HG02678 (cell line): ENCODE measurements around the gene GRB10.
"Not testable (repeated sequence)": the region's sequence is repeated elsewhere in the genome, so short reads cannot be mapped to it uniquely, and the experiment has no call there.

Experiments used
- ATAC-seq: cut with Tn5 transposase; IDR thresholded peaks from one replicate; pipeline ENCODE4 v1.9.1; 2021; ENCODE audit warnings: mild to moderate bottlenecking, moderate library complexity; ENCODE audit not compliant: unreplicated experiment

GRB10 gene

DNA sequence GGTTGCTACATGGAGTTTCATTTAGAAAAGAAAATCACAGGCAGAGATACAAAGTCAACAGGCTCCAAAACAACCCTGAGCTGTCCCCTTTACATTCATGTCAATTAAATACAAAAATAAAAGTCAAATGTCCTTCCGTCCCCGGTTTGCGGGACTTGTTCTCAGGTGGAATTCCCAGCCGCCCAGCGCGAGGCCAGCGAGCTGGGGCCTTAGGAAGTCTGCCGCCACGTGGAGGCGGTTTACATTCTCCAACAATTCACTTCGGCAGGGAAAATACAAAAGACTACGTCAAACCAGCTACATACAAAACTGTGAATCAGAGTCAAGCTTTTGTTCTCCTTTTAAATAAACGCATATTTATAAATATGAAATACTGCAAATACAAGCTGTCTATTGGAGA lies 192.2 kb downstream of the GRB10 start:
- ATAC-seq = no peak

DNA sequence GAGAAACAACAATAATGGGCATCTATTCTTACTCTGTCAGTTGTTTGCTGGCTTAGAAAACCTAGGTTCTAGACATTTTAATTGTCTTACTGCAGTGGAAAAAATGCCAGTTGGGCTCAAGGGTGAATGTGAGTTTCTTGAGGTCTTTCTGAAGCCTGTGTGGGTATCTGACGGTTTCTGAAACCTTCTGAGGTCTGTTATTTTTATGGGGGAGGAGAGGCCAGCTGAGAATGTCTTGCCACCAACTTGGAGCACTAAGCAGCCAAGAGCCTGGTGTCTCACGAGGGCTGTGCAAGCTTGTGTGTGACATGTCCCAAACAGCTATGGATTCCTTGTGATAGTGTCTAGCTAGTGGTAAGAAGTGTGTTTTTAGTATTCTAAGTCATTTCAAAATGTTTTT lies 193.3 kb downstream of the GRB10 start:
- ATAC-seq = no peak

DNA sequence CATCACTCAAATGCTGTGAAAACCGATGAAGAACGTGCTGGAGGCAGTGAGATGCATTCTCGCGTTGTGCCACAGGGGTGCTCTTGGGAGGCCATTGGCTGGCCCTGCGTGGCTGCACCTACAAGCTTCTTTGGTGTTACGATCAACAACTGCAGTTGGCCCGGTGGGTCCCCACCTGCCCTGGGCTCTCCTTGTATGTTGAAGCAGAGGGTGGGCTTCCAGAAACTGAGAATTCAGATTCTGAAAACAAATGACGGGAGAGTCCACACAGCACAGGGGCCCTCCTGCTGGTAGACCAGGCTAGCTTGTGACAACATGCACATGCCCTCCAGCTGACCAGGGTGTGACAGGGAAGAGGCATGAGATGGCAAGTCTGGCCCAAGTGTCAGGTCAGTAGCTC lies 193.8 kb downstream of the GRB10 start:
- no peak for ATAC-seq

DNA sequence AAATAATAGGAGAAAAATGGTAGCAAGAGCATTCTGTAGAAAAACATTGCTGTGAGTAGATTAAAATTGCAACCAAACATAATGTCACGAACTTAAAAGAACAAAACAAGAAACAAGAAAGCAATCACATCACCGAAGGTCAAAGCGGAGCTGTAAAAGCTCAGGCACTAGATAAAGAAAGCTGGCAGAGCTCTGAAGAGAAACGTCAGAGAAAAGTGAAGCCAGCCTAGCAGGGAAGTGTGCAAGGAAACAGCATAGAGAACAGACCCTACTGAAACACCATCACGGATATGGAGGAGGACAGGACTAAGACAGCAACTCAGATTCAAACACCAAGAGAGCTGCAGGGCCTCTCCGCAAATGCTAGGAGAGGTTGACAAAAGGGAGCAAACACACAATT lies 195.0 kb downstream of the GRB10 start:
- no peak for ATAC-seq

- no peak for ATAC-seq
These were observed 197.8 kb downstream of the GRB10 start for GRCh38 chr7:50584793-50585408.

- no peak for ATAC-seq
These were observed 198.3 kb downstream of the GRB10 start for GRCh38 chr7:50584386-50584785.

- ATAC-seq = not testable (repeated sequence)
These were observed 199.4 kb downstream of the GRB10 start for GRCh38 chr7:50583295-50583694.

DNA sequence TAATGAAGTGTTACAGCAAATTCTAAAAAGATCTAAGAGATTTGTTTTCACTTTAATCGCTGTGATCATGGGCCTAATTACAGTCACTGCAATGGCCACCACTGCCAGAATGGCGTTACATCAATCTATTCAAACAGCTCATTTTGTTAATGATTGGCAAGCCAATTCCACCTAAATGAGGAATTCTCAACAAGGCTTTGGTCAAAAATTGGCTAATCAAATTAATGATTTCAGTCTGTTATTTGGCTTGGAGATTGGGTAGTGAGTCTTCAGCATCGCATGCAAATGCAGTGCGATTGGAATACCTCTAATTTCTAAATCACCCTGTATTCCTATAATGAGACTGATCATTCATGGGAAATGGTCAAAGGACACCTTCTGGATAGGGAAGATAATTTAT lies 200.4 kb downstream of the GRB10 start:
- ATAC-seq = not testable (repeated sequence)

DNA sequence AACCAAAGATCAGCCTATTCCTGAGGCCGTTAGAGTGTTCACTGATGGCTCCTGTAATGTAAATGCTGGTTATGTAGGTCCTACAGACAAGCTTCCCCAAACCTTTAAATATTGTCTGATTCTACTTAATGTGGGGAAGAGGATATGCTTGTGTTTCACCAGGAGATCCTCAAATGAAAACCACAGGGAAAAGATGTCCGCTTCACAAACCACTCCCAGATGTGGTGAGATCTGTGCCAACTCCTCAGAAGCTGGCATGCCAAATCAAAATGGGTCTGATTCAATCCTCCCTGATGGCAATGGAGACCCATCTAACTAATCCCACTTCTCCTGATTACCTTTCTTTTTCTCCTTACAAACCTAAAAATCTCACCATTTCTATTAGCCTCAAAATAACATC lies 202.0 kb downstream of the GRB10 start:
- not testable (repeated sequence) for ATAC-seq

GRCh38 chr7:50580057-50580456 lies 202.6 kb downstream of the GRB10 start:
- ATAC-seq = no peak

DNA sequence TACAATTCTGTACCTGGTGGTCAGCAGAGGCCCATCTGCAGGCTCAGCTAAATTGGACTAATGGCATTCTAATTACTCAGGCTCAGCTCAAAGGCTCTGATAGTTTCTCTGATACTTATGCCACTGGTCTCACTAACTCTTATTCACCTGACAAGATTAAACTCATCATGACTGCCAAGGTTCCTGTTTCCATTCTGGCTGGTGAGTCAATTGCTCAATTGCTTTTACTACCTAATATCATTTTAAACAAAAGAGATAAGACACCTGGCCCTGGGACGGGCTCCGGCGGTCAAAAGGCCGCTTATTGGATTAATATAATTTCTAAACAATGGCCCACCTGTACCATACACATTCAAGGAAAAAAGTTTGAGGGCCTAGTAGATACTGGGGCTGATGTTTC lies 204.6 kb downstream of the GRB10 start:
- not testable (repeated sequence) for ATAC-seq

- ATAC-seq = no peak
These were observed 205.1 kb downstream of the GRB10 start for GRCh38 chr7:50577569-50577968.

DNA sequence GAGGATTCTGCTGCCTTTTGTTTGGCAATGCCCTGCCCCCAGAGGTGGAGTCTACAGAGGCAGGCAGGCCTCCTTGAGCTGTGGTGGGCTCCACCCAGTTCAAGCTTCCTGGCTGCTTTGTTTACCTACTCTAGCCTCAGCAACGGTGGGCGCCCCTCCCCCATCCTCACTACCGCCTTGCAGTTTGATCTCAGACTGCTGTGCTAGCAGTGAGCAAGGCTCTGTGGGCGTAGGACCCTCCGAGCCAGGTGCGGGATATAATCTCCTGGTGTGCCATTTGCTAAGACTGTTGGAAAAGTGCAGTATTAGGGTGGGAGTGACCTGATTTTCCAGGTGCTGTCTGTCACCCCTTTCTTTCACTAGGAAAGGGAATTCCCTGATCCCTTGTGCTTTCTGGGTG lies 206.3 kb downstream of the GRB10 start:
- not testable (repeated sequence) for ATAC-seq

DNA sequence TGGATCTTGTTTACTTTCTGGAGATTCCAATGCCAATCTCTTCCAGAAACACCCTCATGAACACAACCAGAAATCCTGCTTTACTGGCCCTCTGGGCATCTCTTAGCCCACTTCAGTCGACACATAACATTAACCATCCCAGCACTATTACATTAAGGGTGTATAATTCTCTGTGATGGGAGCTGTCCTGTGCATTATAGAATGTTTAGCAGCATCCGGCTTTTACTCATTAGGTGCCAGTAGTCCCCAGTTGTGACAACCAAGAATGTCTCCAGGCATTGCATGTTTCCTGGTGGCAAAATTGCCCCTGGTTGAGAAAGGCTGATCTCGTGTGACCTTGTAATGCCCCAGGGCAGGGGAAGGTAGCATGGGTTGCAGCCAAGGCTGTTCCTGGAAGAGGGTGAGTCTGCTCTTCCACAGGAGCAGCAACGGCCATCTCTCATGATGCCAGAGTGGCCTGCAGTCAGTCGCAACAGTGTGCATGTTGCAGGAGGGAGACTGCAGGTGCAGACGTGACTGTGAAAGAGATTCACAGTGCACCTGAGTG lies 214.9 kb downstream of the GRB10 start:
- ATAC-seq = no peak

DNA sequence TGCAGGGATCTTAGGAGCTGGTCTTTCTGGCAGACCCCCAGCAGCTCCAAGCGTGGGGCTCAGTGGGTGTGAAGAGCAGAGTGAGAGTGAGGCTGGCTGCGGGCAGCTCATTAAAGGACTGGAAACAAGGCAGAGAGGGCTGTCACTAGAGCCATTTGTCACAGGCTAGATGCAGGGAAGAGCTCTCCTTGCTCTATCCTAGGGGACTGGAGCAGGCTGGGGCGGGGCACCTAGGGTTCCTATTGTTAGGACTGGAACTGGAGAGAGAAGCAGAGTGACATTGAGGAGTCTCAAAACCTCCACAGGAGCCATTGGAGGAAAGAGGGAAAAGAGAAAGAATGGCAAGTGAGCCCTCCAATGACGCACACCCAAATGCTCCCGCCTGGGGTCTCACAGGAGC lies 216.7 kb downstream of the GRB10 start:
- no peak for ATAC-seq

DNA sequence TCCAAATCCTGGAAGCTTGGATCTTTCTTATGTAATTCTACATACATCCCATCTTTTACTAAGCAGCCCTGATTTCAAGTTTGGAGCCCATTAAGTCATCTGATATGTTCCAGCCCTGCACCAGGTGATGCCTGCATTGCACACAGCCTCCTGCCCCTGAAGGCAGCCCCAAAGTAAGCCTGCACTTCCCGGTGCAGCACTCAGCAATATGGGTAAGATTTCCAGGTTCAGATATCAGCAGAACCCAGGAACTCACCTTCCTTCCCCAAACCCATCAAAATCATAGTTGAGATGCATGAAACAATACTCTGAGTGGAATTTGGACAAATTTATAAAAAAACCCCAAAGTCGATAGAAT lies 217.2 kb downstream of the GRB10 start:
- ATAC-seq = no peak

DNA sequence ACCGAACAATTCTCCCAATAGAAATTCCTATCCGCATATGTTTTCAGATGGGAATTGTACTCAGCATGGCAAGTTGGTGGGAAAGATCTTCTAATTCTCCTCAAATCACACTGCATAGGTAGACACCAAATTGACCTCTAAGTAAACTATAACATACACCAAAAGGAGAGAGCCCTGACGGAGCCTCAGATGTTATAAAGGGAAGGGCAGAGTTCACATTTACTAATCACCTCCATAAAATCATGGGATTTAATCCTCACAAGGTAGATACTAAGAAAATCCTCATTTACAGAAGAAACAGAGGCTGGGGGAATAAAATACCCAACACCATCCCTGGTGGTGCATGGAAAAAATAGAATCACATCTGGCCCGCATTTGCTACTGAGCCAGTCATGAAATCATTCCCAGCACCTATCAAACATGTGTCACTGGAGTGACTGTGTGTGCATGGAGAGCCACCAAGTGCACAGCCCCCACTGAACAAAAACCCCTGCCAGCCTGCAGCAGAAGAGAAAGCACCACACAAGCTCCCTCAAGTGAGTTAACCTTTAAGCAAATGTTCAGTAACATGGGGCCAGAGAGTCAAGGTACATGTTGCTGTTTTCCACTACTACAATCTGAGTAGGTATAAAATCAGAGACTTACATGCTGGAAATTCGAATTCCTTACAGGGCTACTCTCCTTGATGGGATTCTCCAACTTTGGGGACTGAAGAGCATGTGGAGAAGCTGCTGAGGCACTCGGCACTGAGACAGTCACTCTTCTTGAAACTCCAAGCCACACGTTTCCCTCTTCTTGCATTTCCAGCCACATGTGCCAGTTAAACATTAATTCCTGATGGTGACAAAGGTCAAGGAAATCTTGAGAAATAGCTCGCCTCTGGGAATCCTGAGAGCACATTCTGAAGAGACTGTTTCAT lies 217.8 kb downstream of the GRB10 start, which contains the start of gene DDC:
Gene DDC (minus strand): TSS at position 766 of the 919 bp plus-strand sequence. CDS start 21,320 bp downstream, outside the sequence.
- ATAC-seq = no peak

DNA sequence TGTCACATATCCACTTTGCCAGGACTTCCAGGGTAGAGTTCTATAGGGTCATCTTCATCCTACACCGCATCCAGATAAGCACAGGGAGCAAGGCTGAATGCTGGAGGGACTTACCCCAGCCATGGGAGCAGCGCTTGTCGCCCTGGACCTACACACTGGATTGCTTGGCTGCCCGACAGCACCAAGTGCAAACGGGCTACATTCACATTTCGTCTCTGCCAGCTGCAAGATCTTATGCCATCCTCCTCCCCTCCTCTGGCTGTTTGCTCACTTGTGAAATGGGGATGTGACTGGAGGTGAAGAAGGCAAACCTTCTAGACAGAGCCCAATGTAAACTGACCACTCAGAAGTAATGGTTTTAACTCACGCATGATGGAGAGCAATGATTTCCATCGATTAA lies 218.5 kb downstream of the GRB10 start:
- ATAC-seq = no peak

DNA sequence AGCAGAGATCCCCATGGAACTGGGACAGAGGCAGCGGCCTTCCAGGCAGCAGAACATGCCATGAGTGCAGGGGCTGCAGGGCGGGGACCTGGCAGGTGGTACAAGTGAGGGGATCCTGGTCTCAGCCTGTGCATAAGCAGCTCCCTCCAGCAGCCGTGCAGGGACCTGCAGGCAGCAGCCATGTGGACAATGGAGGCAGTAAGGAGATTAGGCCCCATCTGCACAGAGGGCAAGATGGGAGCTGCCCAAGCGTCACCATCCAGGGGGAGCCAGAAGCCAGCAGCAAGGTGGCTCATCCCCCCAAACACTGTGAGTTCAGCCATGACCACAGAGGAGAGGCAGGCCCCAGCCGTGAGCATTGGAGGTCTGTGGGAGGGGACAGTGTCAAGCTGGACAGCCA lies 220.6 kb downstream of the GRB10 start:
- no peak for ATAC-seq

GRCh38 chr7:50560865-50561351 lies 221.8 kb downstream of the GRB10 start:
- no peak for ATAC-seq

DNA sequence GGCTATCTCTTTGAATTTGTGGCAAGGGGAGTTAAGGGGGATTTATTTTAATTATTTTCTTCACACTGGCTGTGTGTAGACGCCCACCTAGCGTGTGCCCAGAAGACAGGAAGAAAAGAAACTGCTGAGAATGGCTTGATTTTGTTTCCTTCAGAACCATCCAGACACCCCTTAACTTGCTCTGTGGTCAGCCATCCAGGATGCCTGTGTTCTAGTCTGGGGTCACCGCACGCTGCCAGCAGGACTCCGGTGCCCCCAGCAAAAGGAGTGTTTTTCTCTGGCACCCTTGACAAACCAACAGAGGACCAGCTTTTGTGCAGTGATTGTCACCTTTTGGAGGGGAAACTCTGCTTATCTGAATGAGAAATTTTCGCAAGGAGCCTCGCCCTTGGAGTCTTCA lies 222.8 kb downstream of the GRB10 start:
- no peak for ATAC-seq
